ENCODE measurements around the gene CRYZL1. TPM values are rescaled to one million over a fixed set of nuclear protein-coding genes. Genes with fewer than 3 reads are reported as not detected.
"Not testable (repeated sequence)": the region's sequence is repeated elsewhere in the genome, so short reads cannot be mapped to it uniquely, and the experiment has no call there.

CRYZL1 gene
- 10 to 100 TPM; 28.8 to 50.2 (median 29.6) TPM for polyA plus RNA-seq

DNA sequence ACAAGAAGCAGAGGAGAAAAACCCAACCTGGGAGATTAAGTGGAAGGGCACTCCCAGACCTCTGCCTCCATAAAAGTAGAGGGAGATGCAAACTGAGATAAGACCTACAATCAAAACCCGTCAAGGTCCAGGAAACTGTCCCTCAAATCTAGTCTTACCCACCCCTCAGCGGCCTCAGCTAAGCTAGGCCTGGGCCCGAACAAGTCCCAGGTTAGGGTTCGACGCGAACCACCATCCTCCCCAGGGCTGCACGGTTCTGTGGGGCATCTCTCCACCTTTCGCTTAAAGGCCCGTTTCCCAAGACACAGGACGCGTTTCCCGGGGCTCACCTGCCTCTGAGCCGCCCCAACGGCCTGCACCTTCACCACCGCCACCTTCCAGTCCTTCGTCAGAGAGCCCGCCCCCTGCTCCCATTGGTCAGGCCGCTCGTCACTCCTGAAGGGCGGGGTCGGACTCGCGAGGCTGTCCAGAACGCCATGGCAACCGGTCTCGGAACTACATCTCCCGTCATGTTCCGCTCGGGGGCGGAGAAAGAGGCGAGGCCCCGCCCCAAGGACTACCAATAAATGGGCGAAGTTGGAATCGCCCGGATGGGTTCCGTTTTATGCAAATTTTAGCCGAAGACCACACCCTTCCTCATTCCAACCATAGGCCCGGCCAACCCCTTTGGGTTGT lies at the start of gene CRYZL1:
Gene CRYZL1, minus strand, starts transcription at position 390 of the 675 bp plus-strand sequence. CDS start 10,190 bp downstream, outside the sequence.
- H3K4me3 Mint-ChIP-seq: peak within 1 kb of the TSS; percentile 93 to 99 (median 98)
- peak; percentile 99 to 100 (median 100) for DNase-seq
- peak within 1 kb of the TSS; percentile 77 to 98 (median 97) for H3K27ac Mint-ChIP-seq
- peaks cover 3 to 18% (median 5%) of the 10 kb centered on the region in 3 donors for H3K27me3 Mint-ChIP-seq (ENCODE audit: low read depth in 3 of 3)
- H3K36me3 Mint-ChIP-seq: peaks cover 0 to 4% (median 3%) of the 10 kb centered on the region in 3 donors
- H3K9me3 Mint-ChIP-seq: no peaks in the 10 kb centered on the region
- peaks cover 17 to 42% of the 10 kb centered on the region in 2 donors for H3K4me1 Mint-ChIP-seq

DNA sequence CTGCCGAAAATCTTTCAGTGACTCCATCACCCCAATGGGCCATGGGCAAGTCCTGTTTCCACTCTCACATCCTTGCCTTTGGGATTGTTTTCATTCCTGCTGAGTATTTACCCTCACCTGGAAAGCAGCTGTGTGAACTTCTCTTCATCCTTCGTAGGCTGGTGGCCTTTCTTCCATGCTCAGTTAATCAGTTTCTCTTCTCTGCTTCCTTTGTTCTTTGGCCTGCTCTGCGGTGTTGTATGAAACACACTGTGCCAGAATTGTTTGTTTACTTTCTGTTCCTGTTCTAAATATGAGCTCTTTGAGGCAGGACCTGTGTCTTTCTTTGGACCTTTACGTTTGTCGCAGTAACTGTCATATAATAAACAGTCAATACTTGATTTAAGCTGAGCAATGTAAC lies 49.3 kb upstream of the CRYZL1 start:
- no peak for DNase-seq
- Mint-ChIP-seq H3K4me3 (no peak overlapping the region), H3K9me3 (no peaks in the 10 kb centered on the region), H3K27ac (no peak overlapping the region), H3K4me1 (no peaks in the 10 kb centered on the region), H3K27me3 (ENCODE audit: low read depth in 3 of 3) (peaks cover 2 to 6% (median 4%) of the 10 kb centered on the region in 3 donors), H3K36me3 (no peaks in the 10 kb centered on the region)

DNA sequence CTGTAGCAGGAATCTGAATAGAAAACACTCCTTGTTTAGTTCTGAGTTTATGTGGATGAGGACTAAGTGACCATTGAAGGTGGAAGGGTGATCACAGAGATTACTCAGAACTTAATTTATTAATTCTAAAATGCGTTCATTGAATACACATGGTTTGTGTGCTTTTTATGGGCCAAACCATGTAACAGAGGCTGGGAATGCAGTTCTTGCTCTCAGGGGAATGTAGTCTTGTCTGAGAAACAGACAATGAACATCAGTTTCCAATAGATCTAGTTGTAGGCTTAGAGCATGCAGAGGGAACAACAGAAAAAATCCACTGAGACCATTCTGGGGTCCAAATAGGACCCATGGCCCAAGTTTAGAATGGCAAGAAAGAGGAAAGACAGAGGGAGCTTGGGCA lies 46.8 kb upstream of the CRYZL1 start:
- DNase-seq: no peak
- H3K36me3 Mint-ChIP-seq: no peaks in the 10 kb centered on the region
- H3K27ac Mint-ChIP-seq: no peak overlapping the region
- no peak overlapping the region for H3K4me3 Mint-ChIP-seq
- H3K4me1 Mint-ChIP-seq: no peaks in the 10 kb centered on the region
- H3K9me3 Mint-ChIP-seq: no peaks in the 10 kb centered on the region
- H3K27me3 Mint-ChIP-seq (ENCODE audit: low read depth in 3 of 3): peaks cover 2 to 4% (median 4%) of the 10 kb centered on the region in 3 donors

DNA sequence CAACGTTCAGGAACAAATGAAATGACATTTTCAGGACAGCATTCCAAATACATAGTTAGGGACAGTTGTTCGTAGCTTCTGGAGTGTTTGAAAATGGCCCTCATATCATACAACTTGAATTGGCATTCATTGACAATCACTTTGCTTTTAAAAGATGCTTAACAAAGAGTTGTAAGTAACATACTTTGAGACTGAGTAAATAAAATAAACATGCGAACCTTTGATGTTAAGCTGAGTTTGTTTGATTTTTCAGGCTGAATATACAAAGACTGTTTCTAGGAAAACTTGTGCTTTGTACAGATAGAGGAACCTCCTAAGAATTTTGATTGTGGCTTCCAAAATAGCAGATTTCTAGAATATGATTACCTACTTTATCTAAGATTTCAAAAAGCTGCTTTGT lies 46.1 kb upstream of the CRYZL1 start:
- Mint-ChIP-seq H3K9me3 (no peaks in the 10 kb centered on the region), H3K27me3 (ENCODE audit: low read depth in 3 of 3) (peaks cover 2 to 4% (median 4%) of the 10 kb centered on the region in 3 donors), H3K36me3 (no peaks in the 10 kb centered on the region), H3K27ac (no peak overlapping the region), H3K4me3 (no peak overlapping the region), H3K4me1 (no peaks in the 10 kb centered on the region)
- no peak for DNase-seq

DNA sequence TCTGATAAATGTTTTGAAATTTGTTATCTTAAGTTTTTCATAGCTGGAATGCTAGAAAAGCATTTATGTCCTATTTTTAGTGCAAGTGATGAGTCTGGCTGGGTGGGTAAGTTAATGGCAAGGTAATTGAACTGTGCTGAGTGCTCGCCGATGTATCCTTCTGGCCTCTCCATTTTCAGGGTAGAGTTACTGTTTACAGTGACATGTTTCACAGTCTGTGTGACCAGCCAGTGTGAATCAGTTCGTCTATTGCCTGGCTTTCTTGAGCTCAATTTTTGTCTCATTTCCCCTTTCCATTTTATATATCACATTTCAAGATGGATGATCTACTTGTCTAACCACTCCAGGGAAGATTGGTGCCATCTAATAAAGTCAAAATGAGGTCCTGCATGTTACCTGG lies 44.8 kb upstream of the CRYZL1 start:
- Mint-ChIP-seq H3K4me3 (no peak overlapping the region), H3K27ac (no peak overlapping the region), H3K36me3 (no peaks in the 10 kb centered on the region)

DNA sequence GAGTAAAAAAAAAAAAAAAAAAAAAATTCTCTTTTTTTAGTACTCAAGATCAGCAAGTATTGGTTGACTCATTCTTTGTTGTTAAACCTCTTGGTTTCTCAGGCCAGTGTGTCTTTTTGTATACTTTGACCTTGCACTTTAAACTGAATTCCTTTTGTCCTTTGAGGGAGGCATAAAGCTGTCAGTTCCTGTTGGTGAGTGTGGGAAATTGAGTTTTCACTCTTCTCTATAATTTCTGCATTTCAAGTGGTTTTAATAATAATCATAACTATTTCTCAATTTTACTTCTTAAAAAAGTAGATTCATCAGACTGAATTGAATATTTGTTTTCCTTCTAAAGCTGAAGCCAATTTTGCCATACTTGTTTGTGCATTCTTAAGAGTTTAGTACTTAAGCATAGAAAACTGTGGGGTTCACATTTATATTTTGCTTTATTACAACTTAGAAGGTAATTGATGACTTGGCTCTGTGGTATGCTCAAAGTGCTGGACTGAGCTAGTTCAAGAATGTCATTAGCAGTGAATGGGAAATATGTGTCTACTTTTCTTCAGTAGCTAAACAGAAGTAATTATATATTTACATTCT lies 44.2 kb upstream of the CRYZL1 start:
- H3K4me1 Mint-ChIP-seq: no peaks in the 10 kb centered on the region
- no peaks in the 10 kb centered on the region for H3K9me3 Mint-ChIP-seq
- DNase-seq: no peak
- H3K27me3 Mint-ChIP-seq (ENCODE audit: low read depth in 3 of 3): peaks cover 2 to 4% (median 2%) of the 10 kb centered on the region in 3 donors
- no peaks in the 10 kb centered on the region for H3K36me3 Mint-ChIP-seq
- H3K27ac Mint-ChIP-seq: no peak overlapping the region
- H3K4me3 Mint-ChIP-seq: no peak overlapping the region

More for the DNA sequence above, 44.8 kb upstream of the CRYZL1 start:
- H3K27me3 Mint-ChIP-seq (ENCODE audit: low read depth in 3 of 3): peaks cover 2 to 4% (median 2%) of the 10 kb centered on the region in 3 donors
- H3K4me1 Mint-ChIP-seq: no peaks in the 10 kb centered on the region
- DNase-seq: no peak
- no peaks in the 10 kb centered on the region for H3K9me3 Mint-ChIP-seq

DNA sequence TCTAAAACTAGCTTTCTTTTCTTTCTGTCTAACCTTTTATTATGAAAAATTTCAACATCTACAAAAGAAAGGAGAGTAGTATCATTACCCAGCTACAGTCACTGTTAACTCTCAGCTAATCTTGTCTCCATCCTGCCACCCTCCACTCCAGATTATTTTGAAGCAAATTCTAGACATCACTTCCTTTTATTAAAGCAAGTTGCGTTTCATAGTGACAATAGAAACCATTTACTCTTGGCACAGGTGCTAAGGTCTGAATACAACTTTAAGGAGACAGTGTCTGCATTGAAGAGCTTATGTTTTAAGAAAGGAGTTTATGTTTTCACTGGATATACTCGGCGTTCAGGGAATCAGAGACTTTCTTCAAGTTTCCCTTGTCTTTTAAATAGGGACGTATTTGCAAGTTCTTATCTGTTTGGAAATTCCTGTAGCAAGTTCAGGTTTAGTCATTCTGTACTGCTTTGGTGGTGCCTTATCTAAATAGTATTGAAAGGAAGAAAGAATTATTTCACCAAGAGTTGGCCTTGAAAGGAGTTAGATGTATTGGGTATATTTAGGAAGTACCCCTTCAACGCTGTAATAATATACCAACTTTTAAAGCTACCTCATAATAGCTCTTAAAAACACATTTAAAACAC lies 43.5 kb upstream of the CRYZL1 start:
- H3K36me3 Mint-ChIP-seq: no peaks in the 10 kb centered on the region
- H3K27ac Mint-ChIP-seq: peak overlapping the region in 1 of 6 donors; percentile 12

DNA sequence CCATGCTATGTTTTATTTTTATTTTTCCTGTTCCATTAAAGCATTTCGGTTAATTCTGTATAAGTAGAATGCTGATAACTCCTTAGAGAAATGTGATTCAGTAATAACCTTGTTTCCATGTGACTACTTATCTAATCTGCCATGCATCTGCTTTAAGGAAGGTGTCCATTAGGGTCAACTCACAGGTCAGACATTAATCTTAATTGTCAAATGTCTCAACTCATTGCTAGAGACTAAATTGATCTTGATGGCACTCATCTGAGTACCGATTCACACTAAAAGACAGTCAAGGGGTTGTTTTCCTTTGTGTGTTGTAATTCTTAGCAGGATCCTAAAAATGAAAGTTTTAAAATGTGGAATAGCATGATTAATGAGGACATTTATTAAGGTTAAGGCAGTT lies 42.5 kb upstream of the CRYZL1 start:
- H3K36me3 Mint-ChIP-seq: no peaks in the 10 kb centered on the region
- no peak overlapping the region for H3K27ac Mint-ChIP-seq
- no peak for DNase-seq

More for the DNA sequence above, 43.5 kb upstream of the CRYZL1 start:
- DNase-seq: no peak
- Mint-ChIP-seq H3K27me3 (ENCODE audit: low read depth in 3 of 3) (peaks cover 0 to 4% (median 2%) of the 10 kb centered on the region in 3 donors), H3K4me1 (no peaks in the 10 kb centered on the region), H3K4me3 (no peak overlapping the region), H3K9me3 (no peaks in the 10 kb centered on the region)

DNA sequence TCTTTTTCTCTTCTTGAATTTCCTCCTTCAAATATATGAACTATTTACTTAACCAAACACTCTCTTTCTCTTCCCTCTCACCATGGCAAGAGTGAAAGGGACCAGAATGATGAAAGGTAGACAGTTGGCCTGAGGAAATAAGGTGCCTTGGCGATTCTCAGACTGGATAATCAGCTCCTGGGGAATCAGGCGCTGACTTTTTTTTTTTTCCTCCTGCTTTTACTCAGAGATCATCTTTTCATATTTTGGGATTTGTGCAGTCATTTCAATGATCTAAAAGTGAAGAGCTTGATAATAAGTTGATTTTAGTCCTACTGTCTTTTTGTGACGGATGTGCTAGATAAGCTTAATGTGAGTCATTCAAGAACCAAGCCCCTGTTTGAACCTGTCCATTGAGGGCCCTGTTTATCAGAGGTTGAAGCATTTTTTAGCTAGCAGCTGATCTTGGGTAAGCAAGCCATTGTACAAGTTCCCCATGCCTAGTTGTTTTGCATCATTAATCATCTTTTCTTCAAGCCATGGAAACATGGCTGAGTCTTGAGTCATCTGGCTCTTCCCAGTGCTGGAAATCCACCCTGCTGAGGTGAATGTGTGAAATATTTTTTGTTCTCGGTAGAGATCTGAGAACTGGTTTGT lies 41.6 kb upstream of the CRYZL1 start:
- Mint-ChIP-seq H3K4me1 (no peaks in the 10 kb centered on the region), H3K27me3 (ENCODE audit: low read depth in 3 of 3) (peaks cover 0 to 7% (median under 1%) of the 10 kb centered on the region in 3 donors), H3K9me3 (no peaks in the 10 kb centered on the region), H3K36me3 (no peaks in the 10 kb centered on the region), H3K27ac (no peak overlapping the region), H3K4me3 (no peak overlapping the region)
- DNase-seq: no peak

More for the DNA sequence above, 42.5 kb upstream of the CRYZL1 start:
- H3K4me1 Mint-ChIP-seq: no peaks in the 10 kb centered on the region
- no peaks in the 10 kb centered on the region for H3K9me3 Mint-ChIP-seq
- no peak overlapping the region for H3K4me3 Mint-ChIP-seq
- peaks cover 0 to 4% (median 2%) of the 10 kb centered on the region in 3 donors for H3K27me3 Mint-ChIP-seq (ENCODE audit: low read depth in 3 of 3)

DNA sequence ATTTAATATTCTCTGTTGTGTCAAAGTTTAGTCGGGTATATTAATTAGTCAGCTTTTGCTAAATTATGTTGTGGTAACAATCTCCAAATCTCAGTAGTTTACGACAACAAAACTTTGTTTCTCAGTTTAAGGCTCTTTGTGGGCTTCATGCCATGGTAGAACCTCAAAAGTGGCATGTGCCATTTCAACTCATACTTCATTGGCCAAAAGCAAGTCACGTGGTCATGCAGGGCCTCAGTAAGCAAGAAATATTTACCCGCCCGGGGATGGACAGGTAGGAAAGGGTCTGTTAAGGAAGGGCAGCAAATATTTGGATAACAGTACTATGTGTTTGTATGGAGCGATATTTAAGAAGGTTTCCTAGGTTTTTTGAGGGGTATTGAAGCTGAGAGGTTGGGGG lies 39.3 kb upstream of the CRYZL1 start:
- Mint-ChIP-seq H3K27ac (no peak overlapping the region), H3K27me3 (ENCODE audit: low read depth in 3 of 3) (peaks cover 0 to 7% (median 2%) of the 10 kb centered on the region in 3 donors), H3K4me3 (no peak overlapping the region), H3K36me3 (no peaks in the 10 kb centered on the region), H3K4me1 (no peaks in the 10 kb centered on the region), H3K9me3 (no peaks in the 10 kb centered on the region)
- no peak for DNase-seq

DNA sequence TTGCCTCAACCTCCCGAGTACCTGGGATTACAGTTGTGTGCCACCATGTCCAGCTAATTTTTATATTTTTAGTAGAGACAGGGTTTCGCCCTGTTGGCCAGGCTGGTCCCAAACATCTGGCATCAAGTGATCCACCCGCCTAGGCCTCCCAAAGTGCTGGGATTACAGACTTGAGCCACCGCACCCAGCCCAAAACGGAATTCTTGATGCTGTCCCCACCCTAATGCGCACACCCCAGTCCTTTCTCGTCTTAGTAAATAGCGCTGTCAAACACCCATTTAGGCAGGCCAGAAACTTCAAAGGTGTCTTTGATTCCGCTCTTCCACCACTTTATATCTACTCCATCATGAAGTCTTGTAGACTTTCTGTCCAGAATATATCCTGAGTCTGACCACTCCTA lies 35.9 kb upstream of the CRYZL1 start:
- no peak overlapping the region for H3K27ac Mint-ChIP-seq
- H3K9me3 Mint-ChIP-seq: no peaks in the 10 kb centered on the region
- no peak overlapping the region for H3K4me3 Mint-ChIP-seq
- H3K27me3 Mint-ChIP-seq (ENCODE audit: low read depth in 3 of 3): peaks cover 0 to 2% (median 2%) of the 10 kb centered on the region in 3 donors
- no peak for DNase-seq
- no peaks in the 10 kb centered on the region for H3K4me1 Mint-ChIP-seq
- H3K36me3 Mint-ChIP-seq: no peaks in the 10 kb centered on the region

DNA sequence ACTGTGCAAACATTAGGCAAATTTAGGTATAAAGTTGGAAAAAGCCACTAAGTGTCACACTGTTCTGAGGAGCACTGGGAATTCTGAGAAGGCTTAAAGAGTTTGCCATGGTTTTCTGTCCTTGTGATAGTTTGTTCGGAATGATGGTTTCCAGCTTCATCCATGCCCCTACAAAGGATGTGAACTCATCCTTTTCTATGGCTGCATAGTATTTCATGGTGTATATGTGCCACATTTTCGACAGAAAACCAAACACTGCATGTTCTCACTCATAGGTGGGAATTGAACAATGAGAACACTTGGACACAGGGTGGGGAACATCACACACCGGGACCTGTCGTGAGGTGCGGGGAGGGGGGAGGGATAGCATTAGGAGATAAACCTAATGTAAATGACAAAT lies 35.1 kb upstream of the CRYZL1 start:
- H3K27me3 Mint-ChIP-seq (ENCODE audit: low read depth in 3 of 3); H3K4me3 Mint-ChIP-seq; H3K4me1 Mint-ChIP-seq: not testable (repeated sequence)

DNA sequence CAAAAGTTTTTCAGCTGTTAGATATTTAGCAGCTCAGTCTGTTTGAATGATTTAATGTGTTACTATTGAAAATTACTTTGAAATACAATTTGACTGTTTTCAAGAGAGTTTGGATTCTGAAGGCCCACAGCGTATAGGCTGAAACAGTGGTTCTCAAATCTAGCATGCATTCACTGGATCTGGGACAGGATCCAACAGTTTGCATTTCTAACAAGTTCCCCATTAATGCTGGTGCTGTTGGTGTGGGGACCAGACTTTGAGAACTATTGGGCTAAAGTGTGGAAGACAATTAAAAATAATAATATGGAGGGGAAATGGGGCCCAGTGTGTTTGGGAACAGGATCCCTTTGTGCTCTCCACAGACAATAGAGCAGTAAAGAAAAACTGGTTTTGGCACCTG lies 32.7 kb upstream of the CRYZL1 start:
- Mint-ChIP-seq H3K36me3 (no peaks in the 10 kb centered on the region), H3K4me3 (no peak overlapping the region), H3K4me1 (no peaks in the 10 kb centered on the region), H3K27ac (no peak overlapping the region), H3K27me3 (ENCODE audit: low read depth in 3 of 3) (peaks cover 0 to 2% (median 2%) of the 10 kb centered on the region in 3 donors), H3K9me3 (no peaks in the 10 kb centered on the region)
- DNase-seq: no peak

More for the DNA sequence above, 35.1 kb upstream of the CRYZL1 start:
- DNase-seq, H3K36me3 Mint-ChIP-seq, H3K27ac Mint-ChIP-seq, H3K9me3 Mint-ChIP-seq: not testable (repeated sequence)

DNA sequence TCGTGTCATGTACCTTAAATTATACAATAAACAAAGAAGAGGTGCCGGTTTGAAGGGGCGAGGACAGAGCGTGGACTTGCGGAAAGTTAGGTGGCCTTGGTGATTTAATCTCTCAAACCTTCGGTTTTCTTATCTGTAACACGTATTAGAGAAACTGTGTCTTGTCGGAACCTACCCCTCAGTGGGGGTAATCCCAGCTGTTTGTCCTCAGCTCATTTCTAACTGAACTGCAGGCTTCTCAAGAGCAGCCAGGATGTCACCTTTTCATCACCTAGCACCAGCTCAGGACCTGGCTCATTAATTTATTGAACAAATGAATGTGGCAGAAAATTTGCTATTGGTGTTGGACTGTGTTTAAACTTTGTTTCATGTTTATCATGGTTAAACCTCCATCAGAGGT lies 31.9 kb upstream of the CRYZL1 start:
- H3K27me3 Mint-ChIP-seq (ENCODE audit: low read depth in 3 of 3): peaks cover 0 to 2% (median 2%) of the 10 kb centered on the region in 3 donors
- H3K9me3 Mint-ChIP-seq: no peaks in the 10 kb centered on the region
- H3K4me3 Mint-ChIP-seq: no peak overlapping the region
- no peak for DNase-seq
- H3K36me3 Mint-ChIP-seq: no peaks in the 10 kb centered on the region
- no peaks in the 10 kb centered on the region for H3K4me1 Mint-ChIP-seq
- H3K27ac Mint-ChIP-seq: no peak overlapping the region
